SK-N-MC (cell line): Measurements from ENCODE around the gene FAM168A.

Source experiments
- DNase-seq: peaks from one replicate; pipeline ENCODE4 v3.0.0-alpha.2; 2011; ENCODE audit warnings: low read depth, low spot score
- H3K27ac ChIP-seq: fragments of 200-600 bp; sonication (generic); 2 replicates; pipeline ENCODE4 v1.5.1; 2016; ENCODE audit warnings: mixed run types
- H3K36me3 ChIP-seq: fragments of 200-600 bp; sonication (generic); 2 replicates; pipeline ENCODE4 v1.6.1; 2017; ENCODE audit warnings: antibody characterized with exemption, low read length, mixed read lengths; ENCODE audit not compliant: insufficient read depth
- H3K4me3 ChIP-seq: fragments of 200-600 bp; sonication (generic); 2 replicates; pipeline ENCODE4 v1.5.1; 2016
- H3K9ac ChIP-seq: fragments of 200-600 bp; sonication (generic); 2 replicates; pipeline ENCODE4 v1.8.0; 2017; ENCODE audit warnings: mixed run types, mixed read lengths; ENCODE audit not compliant: insufficient read length
- H3K9me3 ChIP-seq: fragments of 200-600 bp; sonication (generic); 2 replicates; pipeline ENCODE4 v1.6.1; 2017; ENCODE audit warnings: low read depth, mild to moderate bottlenecking, antibody characterized with exemption, low read length, moderate library complexity, mixed read lengths
- EZH2 ChIP-seq: fragments of 200-600 bp; sonication (generic); IDR thresholded peaks from one replicate; pipeline ENCODE4 v1.6.1; 2017; ENCODE audit warnings: antibody characterized with exemption
- FOXP2 ChIP-seq: optimal IDR thresholded peaks from 2 replicates; pipeline ENCODE3; 2011; ENCODE audit warnings: mild to moderate bottlenecking, moderate library complexity; ENCODE audit not compliant: insufficient read depth; ENCODE audit errors: extremely low read length, control extremely low read depth
- POLR2AphosphoS5 ChIP-seq: IDR thresholded peaks from 2 replicates; pipeline ENCODE4 v1.6.1; 2012; ENCODE audit warnings: mild to moderate bottlenecking, low read depth, low read length, borderline replicate concordance

FAM168A gene

GRCh38 chr11:73400293-73400692 is 197.6 kb downstream of the FAM168A start:
- no peaks in the 10 kb centered on the region for H3K36me3 ChIP-seq
- TF ChIP-seq EZH2: no peak
- no peak for TF ChIP-seq FOXP2
- TF ChIP-seq POLR2AphosphoS5: no peak

GRCh38 chr11:73399636-73400035 is 198.3 kb downstream of the FAM168A start:
- no peak overlapping the region for H3K27ac ChIP-seq
- TF ChIP-seq FOXP2: no peak
- no peak for TF ChIP-seq POLR2AphosphoS5
- no peak for TF ChIP-seq EZH2
- H3K4me3 ChIP-seq: no peak overlapping the region
- H3K9ac ChIP-seq: no peak overlapping the region
- no peaks in the 10 kb centered on the region for H3K36me3 ChIP-seq
- DNase-seq: no peak
- no peaks in the 10 kb centered on the region for H3K9me3 ChIP-seq

More at GRCh38 chr11:73400293-73400692, 197.6 kb downstream of the FAM168A start:
- Histone ChIP-seq H3K4me3 (no peak overlapping the region), H3K9me3 (no peaks in the 10 kb centered on the region), H3K9ac (no peak overlapping the region), H3K27ac (no peak overlapping the region)
- DNase-seq: no peak

GRCh38 chr11:73399159-73399590 is 198.7 kb downstream of the FAM168A start:
- H3K4me3 ChIP-seq: no peak overlapping the region
- H3K27ac ChIP-seq: no peak overlapping the region
- no peak for DNase-seq
- no peak overlapping the region for H3K9ac ChIP-seq
- H3K9me3 ChIP-seq: no peaks in the 10 kb centered on the region
- TF ChIP-seq EZH2: no peak
- TF ChIP-seq FOXP2: no peak
- TF ChIP-seq POLR2AphosphoS5: no peak
- H3K36me3 ChIP-seq: no peaks in the 10 kb centered on the region

GRCh38 chr11:73398721-73399120 is 199.2 kb downstream of the FAM168A start:
- H3K27ac ChIP-seq: no peak overlapping the region
- TF ChIP-seq EZH2 (no peak), FOXP2 (no peak), POLR2AphosphoS5 (no peak)
- H3K36me3 ChIP-seq: no peaks in the 10 kb centered on the region
- no peak overlapping the region for H3K4me3 ChIP-seq
- no peaks in the 10 kb centered on the region for H3K9me3 ChIP-seq
- no peak overlapping the region for H3K9ac ChIP-seq
- no peak for DNase-seq

GRCh38 chr11:73398132-73398526 is 199.8 kb downstream of the FAM168A start:
- TF ChIP-seq EZH2 (no peak), POLR2AphosphoS5 (no peak), FOXP2 (no peak)
- H3K9me3 ChIP-seq: no peaks in the 10 kb centered on the region
- no peak overlapping the region for H3K9ac ChIP-seq
- DNase-seq: no peak
- no peak overlapping the region for H3K27ac ChIP-seq
- H3K4me3 ChIP-seq: no peak overlapping the region
- H3K36me3 ChIP-seq: no peaks in the 10 kb centered on the region

GRCh38 chr11:73397468-73398131 is 200.3 kb downstream of the FAM168A start:
- no peak for DNase-seq
- H3K9ac ChIP-seq: no peak overlapping the region
- TF ChIP-seq EZH2 (no peak), POLR2AphosphoS5 (no peak), FOXP2 (no peak)
- no peaks in the 10 kb centered on the region for H3K9me3 ChIP-seq
- no peak overlapping the region for H3K4me3 ChIP-seq
- no peaks in the 10 kb centered on the region for H3K36me3 ChIP-seq
- no peak overlapping the region for H3K27ac ChIP-seq

- Histone ChIP-seq H3K9ac (no peak overlapping the region), H3K27ac (no peak overlapping the region), H3K9me3 (no peaks in the 10 kb centered on the region), H3K36me3 (no peaks in the 10 kb centered on the region), H3K4me3 (no peak overlapping the region)
- TF ChIP-seq FOXP2 (no peak), EZH2 (no peak), POLR2AphosphoS5 (no peak)
- DNase-seq: no peak
Observed at GRCh38 chr11:73396985-73397384, 200.9 kb downstream of the FAM168A start.

GRCh38 chr11:73396251-73396930 is 201.5 kb downstream of the FAM168A start:
- H3K4me3 ChIP-seq: no peak overlapping the region
- H3K9me3 ChIP-seq: no peaks in the 10 kb centered on the region
- DNase-seq: no peak
- no peaks in the 10 kb centered on the region for H3K36me3 ChIP-seq
- TF ChIP-seq FOXP2 (no peak), POLR2AphosphoS5 (no peak), EZH2 (no peak)
- no peak overlapping the region for H3K27ac ChIP-seq
- no peak overlapping the region for H3K9ac ChIP-seq
